ENCODE measurements around the gene SESN1.
A peak's percentile ranks its signal among the peaks of the same experiment; 100 is the strongest.

SESN1 gene

DNA sequence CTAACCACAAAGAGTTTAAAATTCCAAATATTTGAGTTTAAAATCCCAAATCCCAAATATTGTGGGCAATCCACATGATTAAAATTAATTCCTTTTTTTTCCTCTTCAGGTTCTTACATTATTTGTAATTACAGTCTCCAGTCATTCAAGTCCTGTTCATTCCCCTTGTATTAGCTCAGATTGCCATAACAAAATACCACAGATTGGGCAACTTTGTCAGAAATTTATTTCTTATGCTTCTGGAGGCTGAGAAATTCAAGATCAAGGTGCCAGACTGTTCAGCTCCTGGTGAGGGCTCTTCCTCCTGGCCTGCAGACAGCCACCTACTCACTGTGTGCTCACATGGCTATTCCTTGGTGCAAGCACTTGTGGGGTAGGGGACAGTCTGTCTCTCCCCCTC is 141.0 kb downstream of the SESN1 start:
- no peak for DNase-seq

- no peak for DNase-seq
These were observed 141.7 kb downstream of the SESN1 start for GRCh38 chr6:108952776-108953486.

DNA sequence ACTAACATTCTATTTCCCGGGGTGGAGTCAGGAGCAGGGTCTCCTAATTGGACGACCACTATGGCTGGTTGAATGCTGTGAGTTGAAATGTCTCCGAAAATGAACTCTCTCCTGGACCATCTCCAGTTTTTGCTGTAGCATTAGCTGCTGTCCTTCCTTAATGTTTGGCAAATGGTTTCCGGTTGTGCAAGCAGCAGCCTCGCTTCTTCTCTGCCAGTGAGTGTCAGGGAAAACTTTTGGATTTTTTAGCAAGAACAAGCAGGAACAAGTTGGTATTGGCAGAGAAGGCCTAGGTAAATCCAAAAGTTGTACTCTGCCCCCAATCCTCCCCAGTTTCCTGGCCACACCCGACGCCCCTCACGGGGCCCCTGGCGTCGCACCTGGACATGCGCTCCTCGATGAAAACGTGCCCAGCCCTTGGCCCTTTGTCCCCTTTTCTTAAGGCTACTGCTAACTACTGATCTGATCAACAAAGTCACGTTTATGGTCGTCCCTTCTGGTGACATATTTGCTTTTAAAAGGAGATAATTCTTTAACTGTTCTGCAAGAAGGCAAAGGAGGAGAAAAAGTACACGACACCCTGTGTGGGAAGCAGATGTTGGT is 143.2 kb downstream of the SESN1 start:
- no peak for DNase-seq

DNA sequence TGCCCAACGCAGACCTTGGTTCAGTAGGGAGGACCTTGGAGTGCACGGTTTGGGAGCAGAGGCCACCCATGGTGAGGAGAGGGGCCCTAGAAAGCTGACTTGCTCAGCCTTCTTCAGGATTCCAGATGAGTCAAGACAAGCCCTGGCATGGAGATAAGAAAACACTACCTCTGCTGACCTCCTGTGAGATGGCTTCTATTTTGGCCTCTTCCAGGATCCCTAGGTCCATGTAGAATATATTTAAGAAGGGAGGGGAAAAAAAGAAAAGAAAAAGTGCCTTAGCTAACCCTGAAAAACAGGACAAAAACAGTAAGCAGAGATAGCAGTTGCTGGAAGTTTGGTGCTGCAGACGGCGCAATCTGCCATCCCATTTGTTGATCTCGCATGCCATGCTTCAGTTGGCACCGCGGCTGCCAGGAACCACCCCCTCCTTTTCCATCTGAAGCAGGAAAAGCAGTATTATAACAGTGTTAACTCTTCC is 146.4 kb downstream of the SESN1 start:
- no peak for DNase-seq

DNA sequence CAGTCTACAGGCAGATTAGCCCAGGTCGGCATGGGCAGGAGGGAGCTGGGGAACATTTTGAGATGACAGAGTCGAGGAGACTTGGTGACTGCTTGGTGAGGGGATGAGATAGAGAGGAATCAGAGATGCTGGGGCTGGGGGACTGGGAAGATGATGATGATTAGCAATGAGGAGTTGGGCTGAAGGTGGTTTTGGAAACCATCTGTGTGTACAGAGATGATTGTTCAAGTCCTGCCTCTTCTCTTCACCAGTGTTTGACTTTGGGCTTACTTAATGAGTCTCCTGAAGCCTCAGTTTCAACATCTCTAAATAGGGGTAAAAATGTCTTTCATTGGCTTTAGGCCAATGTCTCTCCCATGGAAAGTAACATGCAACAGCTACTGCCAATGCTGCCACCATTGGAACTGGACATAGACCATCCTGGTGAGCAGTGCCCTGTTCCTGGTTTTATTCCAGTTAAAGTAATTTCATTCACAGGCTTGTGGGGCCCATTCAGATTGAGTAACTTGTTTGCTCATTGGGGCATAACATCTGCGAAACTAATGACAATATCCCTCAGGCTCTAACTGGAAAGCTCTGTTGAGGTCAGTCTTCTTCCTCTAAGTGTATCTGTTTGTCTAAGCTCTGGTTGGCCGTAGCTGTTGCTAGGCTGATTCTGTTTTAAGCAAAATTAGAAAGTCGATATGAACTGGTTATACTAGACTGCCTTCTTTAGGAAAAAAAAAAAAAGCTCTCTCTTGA is 147.4 kb downstream of the SESN1 start:
- DNase-seq = no peak

DNA sequence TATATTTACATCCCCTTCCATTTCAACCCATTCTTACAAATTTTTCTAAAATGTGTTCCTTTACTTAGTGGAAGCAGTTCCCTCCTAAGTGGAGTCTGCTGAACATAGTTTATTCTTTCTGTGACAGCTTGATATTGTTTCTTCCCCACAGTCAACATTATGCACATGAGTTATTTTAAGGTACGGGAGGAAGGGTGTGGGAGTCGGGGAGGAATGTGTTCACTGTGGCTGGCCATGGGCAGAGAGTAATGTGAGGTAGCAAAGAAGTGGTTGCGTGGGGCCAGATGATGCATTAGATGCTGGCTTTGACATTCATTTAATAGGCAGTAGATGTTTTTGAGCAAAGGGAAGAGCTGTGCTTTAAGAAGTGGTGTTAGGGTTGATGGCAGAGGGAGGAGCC is 148.0 kb downstream of the SESN1 start:
- no peak for DNase-seq

- DNase-seq = no peak
These were observed 148.9 kb downstream of the SESN1 start for GRCh38 chr6:108945681-108946159.

DNA sequence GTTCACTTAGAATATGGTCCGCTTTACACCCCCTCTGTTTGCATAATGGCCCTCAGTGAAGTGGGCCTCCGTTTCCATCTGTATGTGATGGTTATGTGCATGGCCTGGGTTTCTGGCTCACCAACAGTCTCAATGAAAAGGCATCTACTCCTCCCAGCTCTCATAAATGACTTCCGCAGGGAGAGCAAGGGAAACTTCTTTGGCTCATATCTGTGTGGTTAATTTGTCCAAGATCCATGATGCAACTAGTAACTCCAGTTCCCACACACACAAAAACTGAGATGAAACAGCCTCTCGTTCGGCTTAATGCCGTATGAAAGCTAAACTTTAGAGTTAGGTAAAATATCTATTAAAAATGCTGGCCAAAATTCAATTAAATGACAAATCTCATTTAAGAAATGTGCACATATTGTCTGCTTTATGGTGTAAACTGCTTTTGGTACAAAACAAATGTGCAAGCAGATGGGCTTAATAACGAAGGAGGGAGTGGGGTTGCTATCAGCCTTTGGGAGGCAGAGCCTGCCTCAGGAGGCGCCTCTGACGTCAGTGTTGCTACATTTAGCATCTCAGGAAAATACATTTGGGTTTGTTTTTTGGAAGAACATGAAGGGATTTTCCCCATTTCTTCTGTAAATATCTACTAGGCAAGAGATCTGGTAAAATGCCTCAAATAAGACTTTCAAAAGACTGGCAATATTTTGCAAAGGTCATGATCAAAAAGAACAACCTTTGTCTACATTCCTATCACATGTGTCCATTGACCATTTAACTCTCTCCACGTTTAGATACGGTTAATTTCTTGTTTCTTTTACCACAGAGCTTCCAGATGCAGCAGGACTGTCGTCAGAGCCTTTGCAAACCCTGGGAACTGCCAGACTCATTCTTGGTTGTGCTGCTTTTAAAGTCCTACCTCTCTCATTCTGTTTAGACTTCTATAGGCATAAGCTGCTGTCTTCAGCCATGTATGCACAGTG is 149.7 kb downstream of the SESN1 start:
- no peak for DNase-seq

DNA sequence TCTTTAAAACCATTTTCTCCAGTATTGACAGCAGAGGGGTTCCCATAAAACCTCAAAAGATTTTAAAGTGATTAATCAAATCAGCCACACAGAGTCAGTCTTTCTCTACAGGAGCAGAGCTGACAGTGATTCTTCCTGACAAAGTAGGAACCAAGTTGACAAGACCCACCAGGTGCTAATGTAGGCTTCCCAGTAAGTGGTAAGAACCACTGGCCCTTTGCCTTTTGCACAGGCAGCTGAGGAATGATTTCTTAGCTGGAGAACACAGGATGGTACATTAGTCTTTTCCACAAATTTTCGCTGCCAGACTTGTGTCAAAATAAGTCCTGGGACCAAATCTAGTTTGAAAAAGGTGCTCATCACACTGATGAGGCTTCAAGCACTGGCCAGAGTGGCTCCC is 150.6 kb downstream of the SESN1 start:
- no peak for DNase-seq

GRCh38 chr6:108942556-108943492 is 151.8 kb downstream of the SESN1 start:
- DNase-seq = peak; percentile 53

GRCh38 chr6:108941859-108942258 is 152.8 kb downstream of the SESN1 start:
- no peak for DNase-seq

DNA sequence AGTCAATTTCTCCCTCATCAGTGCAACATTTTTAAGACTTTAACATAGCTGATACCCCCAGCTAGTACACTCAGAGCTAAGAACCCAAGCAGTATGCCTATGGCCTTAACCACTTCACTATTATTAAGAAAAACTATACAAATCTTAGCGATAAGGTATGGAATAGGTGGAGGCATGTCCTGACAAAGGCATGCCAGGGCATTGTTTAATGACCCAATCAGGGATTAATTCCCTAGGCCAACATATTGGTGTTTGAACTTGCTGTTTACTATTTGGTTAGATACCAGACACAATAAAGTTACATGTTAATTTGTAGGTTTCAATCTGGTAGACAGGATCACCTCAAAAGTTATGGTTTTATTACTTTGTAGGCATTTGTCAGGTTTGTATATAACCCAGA is 153.4 kb downstream of the SESN1 start:
- no peak for DNase-seq

DNA sequence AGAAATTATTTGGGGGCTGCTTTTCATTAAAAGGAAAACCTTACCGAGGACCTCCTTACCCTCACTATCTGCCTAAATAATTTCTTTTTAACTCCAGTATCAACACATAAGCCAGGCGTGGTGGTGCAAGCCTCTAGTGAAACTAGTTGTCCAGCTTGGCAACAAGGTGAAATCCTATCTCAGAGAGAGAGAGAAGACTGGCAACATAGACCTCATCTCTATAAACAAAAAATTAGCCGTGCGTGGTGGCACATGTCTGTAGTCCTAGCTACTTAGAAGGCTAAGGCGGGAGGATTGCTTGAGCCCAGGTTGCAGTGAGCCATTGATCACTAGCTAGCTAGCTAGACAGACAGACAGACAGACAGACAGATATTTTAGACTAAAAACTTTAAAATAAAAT is 153.9 kb downstream of the SESN1 start:
- no peak for DNase-seq

DNA sequence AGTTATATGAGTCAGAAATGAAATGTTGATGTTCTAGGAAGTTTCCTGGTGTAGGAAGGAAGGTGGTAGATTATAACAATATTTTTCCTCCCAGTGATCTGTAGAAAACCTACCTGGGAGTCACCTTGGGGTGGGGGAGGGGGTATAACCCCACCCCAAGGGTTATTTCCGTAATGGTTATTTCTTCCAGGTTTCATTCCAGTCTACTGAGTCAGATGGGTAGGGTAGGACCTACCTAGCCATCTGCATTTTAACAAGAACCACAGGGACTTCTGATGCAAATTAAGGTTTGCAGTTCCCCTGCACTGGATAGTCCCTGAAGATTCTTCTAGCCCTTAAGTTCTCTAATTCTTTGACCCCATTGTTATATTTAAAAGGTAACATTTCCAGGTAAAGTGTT is 157.5 kb downstream of the SESN1 start:
- DNase-seq = no peak

Data from activated CD8-positive, alpha-beta memory T cell treated with anti-CD3 and anti-CD28 coated beads, Interleukin-2, amount 50 U/mL, for 4 hours (primary cell).